Osteoblast (primary cell): ENCODE results near the gene KCNAB1. TPM values are rescaled to one million over a fixed set of nuclear protein-coding genes. Genes with fewer than 3 reads are reported as not detected.

Experiments
- DNase-seq: peaks from one replicate; pipeline ENCODE4 v3.0.0; 2011; ENCODE audit warnings: low spot score, mixed read lengths; ENCODE audit not compliant: insufficient read length; ENCODE audit errors: missing footprints
- H2AFZ ChIP-seq: 2 replicates; pipeline ENCODE4 v1.6.0; 2011; ENCODE audit warnings: mild to moderate bottlenecking, low read length
- H3K27ac ChIP-seq: 2 replicates; pipeline ENCODE4 v1.5.1; 2011; ENCODE audit warnings: mild to moderate bottlenecking, low read depth, low read length, moderate library complexity
- H3K27me3 ChIP-seq: 2 replicates; pipeline ENCODE4 v1.6.0; 2012; ENCODE audit warnings: mild to moderate bottlenecking, control low read depth, inconsistent platforms, low read length, moderate library complexity; ENCODE audit not compliant: insufficient read depth
- H3K36me3 ChIP-seq: 2 replicates; pipeline ENCODE4 v1.5.1; 2011; ENCODE audit warnings: mild to moderate bottlenecking, low read length, control low read depth, moderate library complexity; ENCODE audit not compliant: insufficient read depth
- H3K4me1 ChIP-seq: 2 replicates; pipeline ENCODE4 v1.5.1; 2011; ENCODE audit warnings: mild to moderate bottlenecking, low read length, control low read depth, moderate library complexity; ENCODE audit not compliant: insufficient read depth
- H3K4me2 ChIP-seq: 2 replicates; pipeline ENCODE4 v1.6.0; 2011; ENCODE audit warnings: mild to moderate bottlenecking, low read length; ENCODE audit not compliant: insufficient read depth
- H3K4me3 ChIP-seq: fragments of 200-600 bp; sonication (generic); 3 replicates; pipeline ENCODE4 v1.5.1; 2012; ENCODE audit warnings: mild to moderate bottlenecking, low read length, inconsistent platforms; ENCODE audit not compliant: insufficient read depth
- H3K79me2 ChIP-seq: 2 replicates; pipeline ENCODE4 v1.6.0; 2012; ENCODE audit warnings: mild to moderate bottlenecking, low read length, control low read depth, inconsistent platforms; ENCODE audit not compliant: insufficient read depth
- H3K9me3 ChIP-seq: 2 replicates; pipeline ENCODE4 v1.5.1; 2011; ENCODE audit warnings: low read depth, low read length, control low read depth
- H4K20me1 ChIP-seq: 2 replicates; pipeline ENCODE4 v1.6.0; 2012; ENCODE audit warnings: mild to moderate bottlenecking, low read length, control low read depth; ENCODE audit not compliant: insufficient read depth
- CTCF ChIP-seq: IDR thresholded peaks from 2 replicates; pipeline ENCODE4 v1.5.1; 2011; ENCODE audit warnings: mild to moderate bottlenecking, low read depth, low read length, moderate library complexity; ENCODE audit errors: extremely low read depth
- total RNA-seq: library from RNA; depleted of rRNA; stranded (reverse); fragments of >200 nt; gene quantifications from 2 replicates; pipeline ENCODE4 v1.2.3, GENCODE V29; 2012

KCNAB1 gene
- total RNA-seq, 1 donor: 0.36 TPM

GRCh38 chr3:156311431-156311830 lies 191.1 kb downstream of the KCNAB1 start:
- Histone ChIP-seq H3K4me2 (no peak overlapping the region), H3K36me3 (no peaks in the 10 kb centered on the region), H2AFZ (no peak overlapping the region), H3K27ac (no peak overlapping the region), H3K27me3 (no peaks in the 10 kb centered on the region), H3K9me3 (no peaks in the 10 kb centered on the region), H3K79me2 (no peaks in the 10 kb centered on the region), H3K4me3 (no peak overlapping the region), H4K20me1 (no peaks in the 10 kb centered on the region), H3K4me1 (peaks cover 13% of the 10 kb centered on the region)
- no peak for TF ChIP-seq CTCF
- DNase-seq: no peak

GRCh38 chr3:156311930-156312329 lies 191.6 kb downstream of the KCNAB1 start:
- Histone ChIP-seq H4K20me1 (no peaks in the 10 kb centered on the region), H3K4me2 (no peak overlapping the region), H3K27ac (no peak overlapping the region), H2AFZ (no peak overlapping the region), H3K4me3 (no peak overlapping the region), H3K4me1 (peaks cover 11% of the 10 kb centered on the region), H3K36me3 (no peaks in the 10 kb centered on the region), H3K9me3 (no peaks in the 10 kb centered on the region), H3K79me2 (no peaks in the 10 kb centered on the region), H3K27me3 (no peaks in the 10 kb centered on the region)
- no peak for DNase-seq
- TF ChIP-seq CTCF: no peak

- H3K4me3 ChIP-seq: no peak overlapping the region
- no peak overlapping the region for H3K27ac ChIP-seq
- no peaks in the 10 kb centered on the region for H3K36me3 ChIP-seq
- H3K27me3 ChIP-seq: no peaks in the 10 kb centered on the region
- no peak overlapping the region for H2AFZ ChIP-seq
- no peaks in the 10 kb centered on the region for H3K9me3 ChIP-seq
- no peak for DNase-seq
- no peak for TF ChIP-seq CTCF
- no peaks in the 10 kb centered on the region for H4K20me1 ChIP-seq
- no peaks in the 10 kb centered on the region for H3K79me2 ChIP-seq
- no peak overlapping the region for H3K4me2 ChIP-seq
- H3K4me1 ChIP-seq: no peaks in the 10 kb centered on the region
These were observed 195.7 kb downstream of the KCNAB1 start for GRCh38 chr3:156316076-156316475.

- no peak overlapping the region for H2AFZ ChIP-seq
- H3K4me3 ChIP-seq: no peak overlapping the region
- no peaks in the 10 kb centered on the region for H3K36me3 ChIP-seq
- H4K20me1 ChIP-seq: no peaks in the 10 kb centered on the region
- H3K4me1 ChIP-seq: no peaks in the 10 kb centered on the region
- no peaks in the 10 kb centered on the region for H3K79me2 ChIP-seq
- no peaks in the 10 kb centered on the region for H3K27me3 ChIP-seq
- TF ChIP-seq CTCF: no peak
- no peak overlapping the region for H3K4me2 ChIP-seq
- peak; percentile 39 for DNase-seq
- no peaks in the 10 kb centered on the region for H3K9me3 ChIP-seq
- H3K27ac ChIP-seq: no peak overlapping the region
These were observed 197.2 kb downstream of the KCNAB1 start for GRCh38 chr3:156317462-156318074.
